Measurements from ENCODE around the gene FMO4.
"Not testable (repeated sequence)": the region's sequence is repeated elsewhere in the genome, so short reads cannot be mapped to it uniquely, and the experiment has no call there.

The FMO4 gene

GRCh38 chr1:171311771-171312558, 2.0 kb upstream of the FMO4 start:
- TF ChIP-seq CTCF (conservative IDR thresholded peaks at IDR 0.05; ENCODE audit: control insufficient read depth, insufficient read depth, low read depth, low read length), result no peak
- H3K4me3 ChIP-seq (ENCODE audit: control insufficient read depth, low read depth, low read length), result no peak overlapping the region
- DNase-seq (ENCODE audit: low read depth), result no peak

- DNase-seq (ENCODE audit: low read depth), result no peak
- H3K4me3 ChIP-seq (ENCODE audit: control insufficient read depth, low read depth, low read length), result no peak overlapping the region
- no peak for TF ChIP-seq CTCF (conservative IDR thresholded peaks at IDR 0.05; ENCODE audit: control insufficient read depth, insufficient read depth, low read depth, low read length)
Measured at GRCh38 chr1:171313319-171313834, 606 bp upstream of the FMO4 start.

DNA sequence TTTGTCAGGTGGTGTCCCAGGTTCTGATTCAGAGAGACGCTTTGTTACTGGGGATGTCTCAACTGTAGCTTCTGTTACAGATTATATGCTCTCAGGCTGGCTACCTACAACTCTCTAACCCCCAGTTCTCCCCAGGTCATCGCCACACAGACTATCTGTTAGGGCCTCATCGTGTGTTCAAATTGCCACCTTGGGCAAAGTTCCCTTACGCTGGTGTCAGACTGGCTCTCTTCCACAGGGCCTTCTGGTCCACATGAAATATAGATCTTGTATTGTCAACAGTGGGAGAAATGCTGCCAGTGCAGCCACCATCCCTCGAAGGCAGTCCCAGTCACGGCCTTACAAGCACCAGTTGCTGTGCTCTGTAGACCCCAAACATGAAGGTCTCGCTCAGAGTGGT, 15.3 kb downstream of the FMO4 start:
- no peak overlapping the region for H3K4me3 ChIP-seq (ENCODE audit: control insufficient read depth, low read depth, low read length)
- no peak for DNase-seq (ENCODE audit: low read depth)
- no peak for TF ChIP-seq CTCF (conservative IDR thresholded peaks at IDR 0.05; ENCODE audit: control insufficient read depth, insufficient read depth, low read depth, low read length)

GRCh38 chr1:171334024-171334640, 20.1 kb downstream of the FMO4 start:
- DNase-seq (ENCODE audit: low read depth), result no peak
- TF ChIP-seq CTCF (conservative IDR thresholded peaks at IDR 0.05; ENCODE audit: control insufficient read depth, insufficient read depth, low read depth, low read length), result no peak
- H3K4me3 ChIP-seq (ENCODE audit: control insufficient read depth, low read depth, low read length), result no peak overlapping the region

DNA sequence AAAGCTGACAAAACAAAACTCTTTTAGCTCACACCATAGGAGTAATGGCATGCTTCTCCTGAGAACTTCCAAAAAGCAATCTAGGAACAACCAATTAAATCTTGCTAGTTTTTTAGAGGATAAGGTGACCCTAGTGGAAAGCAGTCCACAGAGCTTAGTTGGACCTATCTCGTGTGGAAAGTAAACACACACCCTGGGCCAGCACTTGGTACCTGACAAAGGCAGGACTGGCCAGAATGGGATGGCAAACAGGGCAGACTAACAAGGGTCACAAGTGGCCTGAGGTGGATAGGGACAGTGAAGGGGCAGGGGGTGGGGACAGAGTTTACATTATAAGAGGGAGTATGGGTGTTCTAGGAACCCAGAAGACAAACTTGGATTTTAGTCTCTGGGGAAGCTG, 22.0 kb downstream of the FMO4 start:
- TF ChIP-seq CTCF (conservative IDR thresholded peaks at IDR 0.05; ENCODE audit: control insufficient read depth, insufficient read depth, low read depth, low read length), result no peak
- no peak for DNase-seq (ENCODE audit: low read depth)
- no peak overlapping the region for H3K4me3 ChIP-seq (ENCODE audit: control insufficient read depth, low read depth, low read length)

DNA sequence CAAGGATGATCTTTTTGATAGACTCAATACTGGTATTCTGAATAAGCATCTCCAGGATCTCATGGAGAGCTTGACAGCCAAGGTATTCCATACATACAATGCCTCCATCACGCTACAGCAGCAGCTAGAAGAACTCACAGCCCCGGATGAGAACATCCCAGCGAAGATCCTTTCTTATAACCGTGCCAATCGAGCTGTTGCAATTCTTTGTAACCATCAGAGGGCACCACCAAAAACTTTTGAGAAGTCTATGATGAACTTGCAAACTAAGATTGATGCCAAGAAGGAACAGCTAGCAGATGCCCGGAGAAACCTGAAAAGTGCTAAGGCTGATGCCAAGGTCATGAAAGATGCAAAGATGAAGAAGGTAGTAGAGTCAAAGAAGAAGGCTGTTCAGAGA, 25.4 kb downstream of the FMO4 start:
- H3K4me3 ChIP-seq (ENCODE audit: control insufficient read depth, low read depth, low read length); DNase-seq (ENCODE audit: low read depth): not testable (repeated sequence)

GRCh38 chr1:171343727-171344472, 29.9 kb downstream of the FMO4 start:
- no peak for TF ChIP-seq CTCF (conservative IDR thresholded peaks at IDR 0.05; ENCODE audit: control insufficient read depth, insufficient read depth, low read depth, low read length)
- DNase-seq (ENCODE audit: low read depth), result peak; percentile 14
- no peak overlapping the region for H3K4me3 ChIP-seq (ENCODE audit: control insufficient read depth, low read depth, low read length)

Data from fibroblast of mammary gland (primary cell).